Astrocyte of the cerebellum (primary cell): Measurements from ENCODE around the gene FOXO6.

Experiments
- DNase-seq: peaks from one replicate; pipeline ENCODE4 v3.0.0-alpha.2; 2011; ENCODE audit warnings: low read depth
- H3K4me3 ChIP-seq: 2 replicates; pipeline ENCODE4 v1.5.1; 2011; ENCODE audit warnings: mild to moderate bottlenecking, low read depth, low read length, moderate library complexity
- CTCF ChIP-seq: IDR thresholded peaks from 2 replicates; pipeline ENCODE4 v1.5.1; 2012; ENCODE audit warnings: low read length, low read depth, moderate library complexity, mild to moderate bottlenecking; ENCODE audit errors: missing control alignments
- in situ Hi-C: cut with HindIII; loops from 2 replicates; pipeline ENCODE4 v1.10.0; 2017; ENCODE audit warnings: low sequenced_read_pairs

FOXO6 gene

GRCh38 chr1:41351262-41352151 is 9.7 kb upstream of the FOXO6 start:
- no peak for TF ChIP-seq CTCF
- no peak for DNase-seq
- in situ Hi-C loops: no loop called here
- H3K4me3 ChIP-seq: no peak overlapping the region

- no peak overlapping the region for H3K4me3 ChIP-seq
- no peak for DNase-seq
- no peak for TF ChIP-seq CTCF
- in situ Hi-C loops: no loop called here
Observed at GRCh38 chr1:41353744-41354143, 7.5 kb upstream of the FOXO6 start.

GRCh38 chr1:41354956-41355355 is 6.3 kb upstream of the FOXO6 start:
- H3K4me3 ChIP-seq: no peak overlapping the region
- DNase-seq: no peak
- TF ChIP-seq CTCF: no peak
- in situ Hi-C loops: no loop called here

GRCh38 chr1:41355356-41355755 is 5.9 kb upstream of the FOXO6 start:
- H3K4me3 ChIP-seq: no peak overlapping the region
- TF ChIP-seq CTCF: no peak
- in situ Hi-C loops: no loop called here
- DNase-seq: no peak

GRCh38 chr1:41355761-41356160 is 5.5 kb upstream of the FOXO6 start:
- in situ Hi-C loops: no loop called here
- DNase-seq: no peak
- TF ChIP-seq CTCF: no peak
- no peak overlapping the region for H3K4me3 ChIP-seq

GRCh38 chr1:41356752-41357151 is 4.5 kb upstream of the FOXO6 start:
- no peak for TF ChIP-seq CTCF
- H3K4me3 ChIP-seq: no peak overlapping the region
- DNase-seq: no peak
- in situ Hi-C loops: no loop called here
